ENCODE data around the gene COL2A1. TPM values are rescaled to one million over a fixed set of nuclear protein-coding genes. Genes with fewer than 3 reads are reported as not detected.
A peak's percentile ranks its signal among the peaks of the same experiment; 100 is the strongest.

Gene COL2A1
- total RNA-seq, 1 experiment from 2014 or later, result 10.8 TPM

DNA sequence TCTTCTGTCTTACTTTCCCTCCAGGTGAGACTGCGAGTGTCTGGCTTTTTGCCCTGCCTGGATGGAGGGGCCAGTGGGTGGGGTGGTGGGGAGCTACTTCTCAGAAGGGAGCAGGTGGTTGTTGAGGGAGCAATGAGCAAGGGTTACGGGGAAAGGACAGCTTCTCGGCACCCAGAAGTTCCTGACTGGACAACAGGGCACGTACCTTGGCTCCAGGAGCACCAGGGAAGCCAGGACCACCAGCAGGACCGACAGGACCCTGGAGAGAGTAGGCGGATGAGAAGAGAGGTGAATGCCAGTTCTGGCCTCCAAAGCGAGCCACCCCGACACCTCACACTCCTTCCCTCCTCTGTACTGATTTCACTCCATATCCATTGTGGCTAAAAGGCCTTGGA lies 15.3 kb downstream of the COL2A1 start:
- no peak overlapping the region for H2AFZ ChIP-seq (ENCODE audit: low read length)
- no peak overlapping the region for H3T11ph ChIP-seq (ENCODE audit: low read length)
- no peaks in the 10 kb centered on the region for H3K79me2 ChIP-seq (ENCODE audit: insufficient read depth, low read length)
- no peaks in the 10 kb centered on the region; the same call in 1 of the 2 replicates for H3K27me3 ChIP-seq (ENCODE audit: insufficient read depth, low read length)
- Mint-ChIP-seq H3K27ac (no peak overlapping the region; a peak in 1 of 7 replicates), H3K4me3 (no peak overlapping the region; a peak in 2 of 5 replicates), H3K27me3 (ENCODE audit: low read depth) (peaks cover 95% of the 10 kb centered on the region), H3K4me1 (peaks cover 13 to 18% of the 10 kb centered on the region in 2 experiments), H3K9me3 (peaks cover 0 to 3% of the 10 kb centered on the region in 2 experiments; a peak in 1 of 5 replicates), H3K36me3 (ENCODE audit: insufficient read depth in 1 of 3, low read depth in 3 of 3) (peaks cover 0 to 1% (median 0%) of the 10 kb centered on the region in 3 experiments; a peak in 1 of 7 replicates)
- H2BK120ac ChIP-seq (ENCODE audit: low read depth, low read length, poor library complexity, severe bottlenecking), result no peak overlapping the region
- TF ChIP-seq CTCF (conservative IDR thresholded peaks at IDR 0.05), result no peak
- H3K79me1 ChIP-seq (ENCODE audit: insufficient read depth, low read depth, low read length, poor library complexity, severe bottlenecking), result no peaks in the 10 kb centered on the region
- H4K8ac ChIP-seq (replicated peaks; ENCODE audit: insufficient read length, low read depth, low read length), result no peak overlapping the region
- no peak overlapping the region for H3K9ac ChIP-seq (ENCODE audit: extremely low read depth, insufficient read length, low read length)
- no peak overlapping the region for H4K5ac ChIP-seq (ENCODE audit: insufficient read length, low read depth, low read length)
- DNase-seq, result no peak
- no peaks in the 10 kb centered on the region for H3K9me3 ChIP-seq (ENCODE audit: control insufficient read depth, low read depth, low read length)
- H3K4me1 ChIP-seq (ENCODE audit: insufficient read depth, low read length), result no peaks in the 10 kb centered on the region
- H4K20me1 ChIP-seq (ENCODE audit: control insufficient read depth, insufficient read depth, insufficient read length), result no peaks in the 10 kb centered on the region
- no CpG with 5 or more reads among the region's 8 CpGs for WGBS (ENCODE audit: extremely low coverage, insufficient read length, low lambda C conversion rate)
- no peak overlapping the region for H2BK15ac ChIP-seq (ENCODE audit: low read depth, low read length)
- no peak overlapping the region for H2BK12ac ChIP-seq (ENCODE audit: insufficient read length, low read depth, low read length)
- no peak overlapping the region for H3K23ac ChIP-seq (ENCODE audit: insufficient read length, low read depth, low read length)
- no peak overlapping the region for H2BK5ac ChIP-seq (ENCODE audit: insufficient read length, low read length)
- no peak overlapping the region for H3K18ac ChIP-seq (ENCODE audit: insufficient read length, low read depth, low read length)
- H3K23me2 ChIP-seq (ENCODE audit: insufficient read length, low read depth, low read length, poor library complexity, severe bottlenecking), result no peaks in the 10 kb centered on the region
- no peak overlapping the region for H4K91ac ChIP-seq (ENCODE audit: insufficient read length, low read depth, low read length)
- no peak overlapping the region for H2AK5ac ChIP-seq (ENCODE audit: insufficient read length, low read length)
- no peak overlapping the region for H3K27ac ChIP-seq (ENCODE audit: insufficient read length, low read depth, low read length)
- no peak overlapping the region for H3K4me2 ChIP-seq (ENCODE audit: insufficient read depth, insufficient read length, low read length)
- H3K56ac ChIP-seq (ENCODE audit: insufficient read length, low read depth, low read length), result no peak overlapping the region
- peak overlapping the region; percentile 66; the same call in 1 of the 2 replicates for H3K14ac ChIP-seq (ENCODE audit: insufficient read depth, low read length)
- no peak overlapping the region for H2BK20ac ChIP-seq (ENCODE audit: low read depth, low read length, poor library complexity, severe bottlenecking)
- no peak overlapping the region for H3K4ac ChIP-seq (ENCODE audit: low read depth, low read length)

Data from H9 (cell line).